HCEC 1CT (cell line): ENCODE measurements around the gene PTPRN2.

ENCODE experiments used
- DNase-seq: peaks from one replicate; pipeline ENCODE4 v3.0.0-alpha.2; 2017

The PTPRN2 gene

GRCh38 chr7:158486919-158487318 is 100.7 kb downstream of the PTPRN2 start:
- no peak for DNase-seq

DNA sequence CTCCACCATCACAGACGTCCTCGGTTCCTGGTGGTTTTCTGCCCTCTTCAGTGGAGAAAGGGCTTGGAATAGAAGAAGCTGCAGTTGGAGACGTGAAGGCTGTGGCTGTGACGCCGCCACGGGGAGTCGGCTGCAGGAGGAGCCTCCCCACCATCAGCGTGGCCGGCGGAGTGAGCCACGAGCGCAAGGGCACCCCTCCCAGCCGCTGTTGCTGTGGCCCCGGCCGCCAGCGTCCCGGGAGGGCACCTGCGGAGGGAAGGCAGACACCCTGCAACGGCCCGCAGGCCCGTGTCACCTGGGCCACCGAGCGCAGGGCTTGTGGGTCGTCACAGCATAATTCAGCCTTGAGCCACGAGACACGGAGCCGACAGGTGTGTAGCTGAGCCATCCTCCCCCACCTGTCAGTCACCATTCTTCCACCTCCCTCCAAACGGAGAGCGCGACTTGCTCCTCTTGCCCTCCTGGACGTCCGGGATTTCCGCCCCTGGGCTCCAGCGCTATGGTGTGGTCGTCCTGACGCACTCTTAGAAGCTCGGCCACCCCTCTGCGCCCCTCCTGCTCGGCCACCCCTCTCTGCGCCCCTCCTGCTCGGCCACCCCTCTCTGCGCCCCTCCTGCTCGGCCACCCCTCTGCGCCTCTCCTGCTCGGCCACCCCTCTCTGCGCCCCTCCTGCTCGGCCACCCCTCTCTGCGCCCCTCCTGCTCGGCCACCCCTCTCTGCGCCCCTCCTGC is 102.7 kb downstream of the PTPRN2 start:
- DNase-seq: no peak

- no peak for DNase-seq
These were observed 105.1 kb downstream of the PTPRN2 start for GRCh38 chr7:158482480-158482879.

- DNase-seq: no peak
These were observed 108.0 kb downstream of the PTPRN2 start for GRCh38 chr7:158479664-158480025.

- no peak for DNase-seq
These were observed 108.5 kb downstream of the PTPRN2 start for GRCh38 chr7:158479021-158479663.

GRCh38 chr7:158477866-158478265 is 109.8 kb downstream of the PTPRN2 start:
- no peak for DNase-seq

DNA sequence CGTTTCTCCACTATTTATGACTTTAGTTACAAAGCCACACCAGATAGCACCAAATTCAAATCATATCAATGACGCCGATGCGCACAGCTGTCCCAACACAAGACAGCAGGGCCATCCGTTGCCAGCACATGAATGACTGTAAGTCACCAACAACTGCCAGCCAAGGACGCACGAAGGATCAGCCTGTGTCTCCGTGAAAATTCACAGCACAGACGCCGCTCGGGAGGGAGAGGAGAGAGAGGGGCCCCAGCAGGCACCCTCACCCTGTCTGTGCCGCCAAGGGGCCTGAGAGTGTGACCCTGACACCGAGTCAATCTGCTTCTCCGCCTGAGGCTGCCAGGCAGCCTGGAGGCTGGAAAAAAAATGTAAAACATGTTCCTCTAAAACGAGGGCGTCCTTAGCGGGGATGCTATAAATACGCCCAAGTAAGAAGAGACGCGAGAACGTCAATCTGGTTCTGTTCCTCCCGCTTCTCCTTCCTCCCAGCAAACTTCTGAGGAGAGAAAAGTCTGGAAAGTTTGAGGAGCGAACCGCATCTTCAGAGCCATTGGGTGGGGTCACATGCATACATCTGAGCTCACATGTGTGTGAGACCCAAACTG is 111.2 kb downstream of the PTPRN2 start:
- no peak for DNase-seq

DNA sequence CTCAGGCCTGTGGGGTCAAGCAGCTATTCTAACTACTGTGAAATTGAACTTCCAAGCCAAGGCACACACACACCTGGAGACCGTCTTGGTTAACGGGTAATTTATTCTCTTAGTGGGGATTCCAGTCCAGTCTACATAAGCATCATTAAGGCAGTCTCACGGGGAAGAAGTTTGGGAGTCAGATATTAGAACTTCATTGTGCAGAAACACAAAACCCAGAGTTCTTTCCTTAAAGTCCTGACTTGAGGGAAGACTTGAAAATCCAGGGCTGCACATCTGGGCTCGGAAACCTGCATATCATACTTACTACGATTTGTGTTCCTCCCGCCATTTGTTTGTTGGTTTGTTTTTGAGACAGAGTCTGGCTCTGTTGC is 112.0 kb downstream of the PTPRN2 start:
- DNase-seq: no peak

- no peak for DNase-seq
These were observed 112.5 kb downstream of the PTPRN2 start for GRCh38 chr7:158475036-158475678.

DNA sequence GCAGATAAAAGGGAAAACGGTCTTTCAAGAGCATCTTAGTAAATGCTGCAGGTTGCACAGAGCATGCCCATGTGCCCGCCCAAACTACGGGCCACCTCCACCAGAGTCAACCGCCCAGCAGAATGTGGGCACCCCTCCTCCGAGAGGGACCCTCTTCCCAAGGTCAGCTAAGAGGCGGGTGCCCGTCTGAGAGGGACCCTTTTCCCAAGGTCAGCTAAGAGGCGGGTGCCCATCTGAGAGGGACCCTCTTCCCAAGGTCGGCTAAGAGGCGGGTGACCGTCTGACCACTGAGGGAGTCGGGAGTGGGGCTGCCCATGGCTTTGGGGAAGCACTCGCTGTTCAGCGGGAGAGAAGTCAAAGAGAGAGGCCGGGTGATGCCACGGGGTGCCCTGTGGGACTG is 113.1 kb downstream of the PTPRN2 start:
- DNase-seq: no peak

- DNase-seq: no peak
These were observed 113.7 kb downstream of the PTPRN2 start for GRCh38 chr7:158473946-158474345.

DNA sequence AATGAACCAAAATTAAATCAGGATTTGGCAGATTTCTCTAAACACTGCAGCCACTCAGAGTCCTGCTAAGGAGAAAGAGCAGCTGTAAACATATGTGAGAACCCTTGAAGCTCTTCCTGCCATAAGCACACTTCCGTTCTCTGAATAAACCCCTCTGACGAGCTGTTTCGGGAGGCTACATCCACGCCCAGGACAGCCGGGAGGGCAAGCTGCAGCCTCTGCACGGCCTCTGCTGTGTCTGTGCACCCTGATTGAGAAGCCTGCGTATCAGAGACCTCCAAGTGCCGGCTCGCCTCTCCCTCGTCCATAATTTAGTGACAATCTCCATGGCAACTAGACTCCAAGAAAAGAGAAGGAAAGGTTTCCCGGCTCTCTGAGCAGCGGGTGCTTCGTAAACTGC is 114.4 kb downstream of the PTPRN2 start:
- no peak for DNase-seq

- DNase-seq: no peak
These were observed 115.0 kb downstream of the PTPRN2 start for GRCh38 chr7:158472596-158472995.

DNA sequence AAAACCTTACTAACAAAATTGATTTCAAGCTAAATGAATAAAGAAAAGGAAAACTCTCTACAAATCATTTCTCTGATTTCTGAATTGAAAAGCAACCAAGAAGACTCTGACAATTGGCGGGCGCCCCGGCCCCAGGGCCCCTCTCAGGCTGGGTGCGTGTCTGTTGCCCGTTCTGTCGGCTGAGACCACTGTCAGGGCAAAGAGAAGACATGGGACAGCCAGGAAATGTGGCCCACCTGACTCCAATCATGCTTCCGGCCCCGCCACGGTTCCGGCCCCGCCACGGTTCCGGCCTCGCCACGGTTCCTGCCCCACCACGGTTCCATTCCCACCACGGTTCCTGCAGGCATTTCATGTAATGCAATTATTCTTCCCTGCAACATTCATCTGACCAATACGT is 115.9 kb downstream of the PTPRN2 start:
- no peak for DNase-seq

DNA sequence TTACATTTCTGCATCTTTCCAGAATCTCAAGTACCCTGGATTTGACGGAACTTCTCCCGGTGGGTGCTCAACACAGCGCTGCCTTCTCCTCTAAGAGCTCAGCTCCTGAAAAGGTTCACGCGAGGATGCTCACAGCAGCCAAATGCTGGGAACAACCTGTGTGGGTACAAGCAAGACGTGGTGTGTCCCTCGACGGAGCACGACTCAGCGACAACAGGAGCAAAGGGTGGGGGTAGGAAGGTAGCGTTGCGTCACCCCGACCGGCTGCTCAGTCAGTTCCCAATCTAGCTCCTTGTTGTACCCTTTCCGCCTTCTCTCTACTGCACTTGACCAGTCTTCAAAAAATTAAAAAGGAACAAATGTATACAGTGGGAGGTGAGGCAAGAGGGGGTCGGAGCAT is 117.3 kb downstream of the PTPRN2 start:
- no peak for DNase-seq

GRCh38 chr7:158469396-158470051 is 118.1 kb downstream of the PTPRN2 start:
- DNase-seq: no peak

DNA sequence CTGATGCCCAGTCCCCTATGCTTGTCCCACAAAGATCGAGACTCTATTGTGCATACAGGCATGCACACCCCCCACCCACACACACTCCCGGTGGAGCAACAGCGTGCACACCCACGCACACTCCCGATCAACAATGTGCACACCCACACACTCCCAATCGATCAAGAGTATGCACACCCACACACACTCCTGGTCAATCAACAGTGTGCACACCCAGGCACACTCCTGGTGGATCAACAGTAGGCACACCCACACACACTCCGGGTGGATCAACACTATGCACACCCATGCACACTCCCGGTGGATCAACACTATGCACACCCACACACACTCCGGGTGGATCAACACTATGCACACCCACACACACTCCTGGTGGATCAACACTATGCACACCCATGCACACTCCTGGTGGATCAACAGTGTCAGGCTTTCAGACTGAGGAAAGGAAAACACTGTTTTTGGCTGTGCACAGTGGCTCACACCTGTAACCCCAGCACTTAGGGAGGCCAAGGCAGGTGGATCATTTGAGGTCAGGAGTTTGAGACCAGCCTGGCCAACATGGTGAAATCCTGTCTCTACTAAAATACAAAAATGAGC is 118.8 kb downstream of the PTPRN2 start:
- no peak for DNase-seq

- no peak for DNase-seq
These were observed 119.4 kb downstream of the PTPRN2 start for GRCh38 chr7:158468181-158468580.

- no peak for DNase-seq
These were observed 120.1 kb downstream of the PTPRN2 start for GRCh38 chr7:158467562-158467961.

- no peak for DNase-seq
These were observed 124.3 kb downstream of the PTPRN2 start for GRCh38 chr7:158463317-158463716.

DNA sequence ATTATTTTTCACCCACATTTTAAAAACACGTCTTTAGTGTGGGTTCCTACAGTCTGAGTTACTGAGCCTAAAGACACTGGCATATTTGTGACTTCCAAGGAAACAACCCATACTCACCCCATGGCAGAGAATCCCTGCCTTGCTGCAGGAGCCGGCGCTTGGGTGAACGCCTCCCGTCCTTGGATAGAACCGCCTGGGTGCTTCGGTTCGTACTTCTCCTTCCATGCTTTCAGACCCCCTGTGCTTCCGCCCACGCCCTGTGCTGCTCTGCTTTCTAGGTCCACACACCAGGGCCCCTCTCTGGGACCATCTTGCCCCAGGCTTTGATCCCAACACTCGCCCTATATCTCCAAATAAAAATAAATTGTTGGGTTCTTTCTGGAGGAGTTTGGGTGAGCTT is 125.8 kb downstream of the PTPRN2 start:
- DNase-seq: no peak

DNA sequence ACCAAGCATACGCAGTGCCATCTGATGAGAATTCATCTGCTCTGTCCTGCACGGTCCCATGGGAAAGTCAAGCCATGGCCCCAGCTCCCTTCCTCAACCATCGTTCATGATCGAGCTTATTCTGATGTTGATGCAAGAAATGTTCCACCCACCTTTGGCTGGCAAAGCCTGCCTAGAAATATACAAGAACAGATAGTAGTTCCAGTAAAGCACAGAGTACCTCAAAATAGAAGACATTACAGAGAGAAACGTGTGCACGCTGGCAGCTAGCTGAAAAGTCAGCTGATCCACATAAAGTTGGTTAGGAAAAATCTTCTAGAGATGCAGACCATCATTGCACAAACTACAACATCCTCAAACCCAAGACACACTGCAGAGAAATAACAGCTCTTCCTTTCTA is 127.0 kb downstream of the PTPRN2 start:
- DNase-seq: no peak

DNA sequence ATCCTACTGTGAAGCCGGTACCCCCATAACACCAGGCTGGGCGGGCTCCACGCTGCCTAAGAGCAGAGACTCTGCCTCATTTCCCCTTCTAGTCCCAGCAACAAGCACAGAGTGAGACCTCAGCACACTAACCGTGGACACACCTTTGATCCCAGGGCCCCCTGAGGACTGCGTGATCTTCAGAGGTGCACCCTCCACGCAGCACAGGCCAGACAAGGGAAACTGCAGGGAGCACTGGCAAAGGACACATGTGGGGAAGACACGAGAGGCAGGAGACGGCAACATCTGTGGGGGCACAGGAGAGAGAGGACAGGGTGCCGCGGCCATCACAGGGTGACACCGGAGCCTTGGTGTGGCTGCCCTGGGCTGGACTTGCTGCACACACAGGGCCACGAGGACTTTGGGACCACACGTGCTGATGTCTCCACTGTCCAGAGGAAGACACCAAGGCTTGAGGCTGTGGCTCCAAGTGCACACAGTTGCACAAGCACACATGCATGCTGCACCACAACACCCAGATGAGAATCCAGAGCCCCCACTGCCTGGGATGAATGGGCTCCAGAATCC is 128.8 kb downstream of the PTPRN2 start:
- DNase-seq: no peak
